A673 (cell line): Measurements from ENCODE around the gene ANKMY1. TPM values are rescaled to one million over a fixed set of nuclear protein-coding genes. Genes with fewer than 3 reads are reported as not detected.
"Not testable (repeated sequence)": the region's sequence is repeated elsewhere in the genome, so short reads cannot be mapped to it uniquely, and the experiment has no call there.

ENCODE experiments used
- BruUV-seq: library from RNA; stranded (reverse); fragments of 400-500 nt; replicated peaks from 2 replicates; lab custom pipeline; 2021; lab: Mats Ljungman, UMichigan
- CTCF ChIA-PET: fragments of 300-600 bp; sonication (Branson Sonifier 250); formaldehyde crosslinking; loops from one replicate; lab custom pipeline; 2022; ENCODE audit warnings: antibody characterized with exemption; lab: Charles Lee
- POLR2A ChIA-PET: fragments of 300-600 bp; sonication (Branson Sonifier 250); formaldehyde crosslinking; loops from one replicate; lab custom pipeline; 2022; ENCODE audit warnings: antibody characterized with exemption; ENCODE audit not compliant: low non-redundant PET; lab: Charles Lee
- DNase-seq: peaks from one replicate; pipeline ENCODE4 v3.0.0-alpha.2; 2015; ENCODE audit warnings: low spot score
- H3K27ac ChIP-seq: fragments of 200-600 bp; sonication (generic); 2 replicates; pipeline ENCODE4 v1.5.1; 2016; ENCODE audit warnings: mixed run types, low read depth, mild to moderate bottlenecking, mixed read lengths, antibody characterized with exemption, low read length; ENCODE audit not compliant: poor library complexity, severe bottlenecking
- H3K27me3 ChIP-seq: fragments of 200-600 bp; sonication (generic); replicated peaks from 2 replicates; pipeline ENCODE4 v1.6.1; 2017; ENCODE audit warnings: mixed run types, low read depth, mild to moderate bottlenecking, mixed read lengths, antibody characterized with exemption, low read length; ENCODE audit not compliant: insufficient read depth, poor library complexity
- H3K36me3 ChIP-seq: fragments of 200-600 bp; sonication (generic); 2 replicates; pipeline ENCODE4 v1.6.1; 2016; ENCODE audit warnings: mixed run types, mild to moderate bottlenecking, mixed read lengths, antibody characterized with exemption, low read length; ENCODE audit not compliant: insufficient read depth, poor library complexity, severe bottlenecking
- H3K4me1 ChIP-seq: fragments of 200-600 bp; sonication (generic); 2 replicates; pipeline ENCODE4 v1.6.1; 2017; ENCODE audit warnings: mixed run types, mild to moderate bottlenecking, mixed read lengths, antibody characterized with exemption, low read length; ENCODE audit not compliant: insufficient read depth, poor library complexity, severe bottlenecking
- H3K4me3 ChIP-seq: fragments of 200-600 bp; sonication (generic); 2 replicates; pipeline ENCODE4 v1.5.1; 2016; ENCODE audit warnings: low read depth, mixed run types, mild to moderate bottlenecking, mixed read lengths, low read length; ENCODE audit not compliant: poor library complexity, severe bottlenecking
- H3K9me3 ChIP-seq: fragments of 200-600 bp; sonication (generic); 2 replicates; pipeline ENCODE4 v1.6.1; 2016; ENCODE audit warnings: mixed run types, low read depth, mild to moderate bottlenecking, mixed read lengths, antibody characterized with exemption, low read length; ENCODE audit not compliant: poor library complexity, severe bottlenecking
- CTCF ChIP-seq: fragments of 300-800, 200-600 bp; sonication (generic); conservative IDR thresholded peaks from 2 replicates; pipeline ENCODE4 v1.5.1; 2017; ENCODE audit warnings: low read depth, mild to moderate bottlenecking, antibody characterized with exemption, low read length, moderate library complexity, mixed read lengths
- EZH2 ChIP-seq: fragments of 200-600 bp; sonication (generic); IDR thresholded peaks from 2 replicates; pipeline ENCODE4 v1.6.1; 2017; ENCODE audit warnings: borderline replicate concordance, low read depth, mild to moderate bottlenecking, mixed read lengths, antibody characterized with exemption, low read length; ENCODE audit not compliant: poor library complexity, severe bottlenecking
- intact Hi-C: fragments of 100-400 bp; cut with micrococcal nuclease; formaldehyde crosslinking; loops from one replicate; pipeline ENCODE4 v1.10.0; 2022; ENCODE audit not compliant: unreplicated experiment
- total RNA-seq: library from RNA; stranded (reverse); gene quantifications from 2 replicates; pipeline ENCODE4 v1.2.3, GENCODE V29; 2021

The ANKMY1 gene
- total RNA-seq, 1 experiment from 2014 or later, result 21.8 TPM

GRCh38 chr2:240539906-240540305 lies 17.9 kb downstream of the ANKMY1 start:
- intact Hi-C loops, result no loop called here
- Histone ChIP-seq H3K9me3 (no peaks in the 10 kb centered on the region), H3K36me3 (no peaks in the 10 kb centered on the region), H3K27ac (no peak overlapping the region), H3K4me3 (no peak overlapping the region), H3K4me1 (no peaks in the 10 kb centered on the region), H3K27me3 (no peaks in the 10 kb centered on the region)
- ChIA-PET CTCF (no interaction called here), POLR2A (no interaction called here)
- no TSS peak for BruUV-seq
- TF ChIP-seq CTCF (no peak), EZH2 (no peak)
- no peak for DNase-seq

- POLR2A ChIA-PET, intact Hi-C loops, DNase-seq, H3K27me3 ChIP-seq, BruUV-seq, H3K36me3 ChIP-seq, H3K9me3 ChIP-seq, H3K4me1 ChIP-seq, CTCF ChIA-PET, H3K27ac ChIP-seq, H3K4me3 ChIP-seq: not testable (repeated sequence)
Measured at GRCh38 chr2:240539101-240539500, 18.7 kb downstream of the ANKMY1 start.

- no peaks in the 10 kb centered on the region for H3K27me3 ChIP-seq
- H3K4me3 ChIP-seq, result no peak overlapping the region
- H3K36me3 ChIP-seq, result no peaks in the 10 kb centered on the region
- H3K4me1 ChIP-seq, result no peaks in the 10 kb centered on the region
- intact Hi-C loops, result no loop called here
- DNase-seq, result no peak
- POLR2A ChIA-PET, result no interaction called here
- CTCF ChIA-PET, result no interaction called here
- no peaks in the 10 kb centered on the region for H3K9me3 ChIP-seq
- no peak overlapping the region for H3K27ac ChIP-seq
- no TSS peak for BruUV-seq
- TF ChIP-seq EZH2 (no peak), CTCF (no peak)
Measured at GRCh38 chr2:240538031-240538780, 19.6 kb downstream of the ANKMY1 start.
